Erythroblast (primary cell): ENCODE data around the gene RDH5.

Experiments used
- GATA1 ChIP-seq: IDR thresholded peaks from 2 replicates; pipeline ENCODE4 v1.6.1; 2011; ENCODE audit warnings: low read depth, mild to moderate bottlenecking, control low read depth, low read length, moderate library complexity
- POLR2A ChIP-seq: IDR thresholded peaks from 2 replicates; pipeline ENCODE4 v1.6.1; 2011; ENCODE audit warnings: mild to moderate bottlenecking, low read length

DNA sequence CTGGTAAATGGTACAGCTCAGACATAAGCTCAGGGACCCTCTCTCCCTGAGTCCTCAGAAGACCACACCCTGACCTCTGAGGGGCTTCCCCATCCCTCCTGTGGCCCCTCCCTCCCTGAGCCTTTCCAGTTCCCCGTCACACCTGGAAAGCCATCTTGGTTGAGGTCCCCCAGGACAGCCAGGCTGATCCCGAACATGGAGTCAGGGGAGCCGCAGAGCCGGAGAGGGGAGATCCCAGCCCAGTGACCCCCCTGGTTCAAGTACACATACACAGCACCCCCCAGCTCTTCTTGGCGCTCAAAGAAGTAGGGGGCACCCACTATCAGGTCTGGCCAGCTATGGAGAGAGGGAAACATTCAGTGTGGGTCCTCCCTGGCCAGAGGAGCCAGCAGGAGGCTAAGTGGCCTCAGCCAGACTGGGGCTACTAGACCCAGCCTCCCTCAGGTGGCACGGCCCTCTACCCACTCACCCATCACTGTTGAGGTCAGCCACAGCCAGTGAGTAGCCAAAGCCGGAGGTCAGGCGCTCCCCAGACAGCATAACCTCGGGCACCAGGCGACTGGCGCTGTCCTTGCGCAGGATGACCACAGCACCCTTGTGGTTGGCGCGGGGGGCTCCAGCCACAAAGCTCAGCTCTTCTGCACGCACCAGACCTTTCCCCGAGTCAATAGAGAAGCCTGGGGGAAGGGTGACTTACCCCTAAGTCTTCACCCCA lies 21.8 kb upstream of the RDH5 start:
- TF ChIP-seq POLR2A, result no peak
- no peak for TF ChIP-seq GATA1
